Adipocyte (in vitro differentiated cells): ENCODE data around the gene ZNF175.

Experiments used
- DNase-seq: peaks from one replicate; pipeline ENCODE4 v3.0.0-alpha.2; 2015; ENCODE audit warnings: low read depth
- H3K27me3 ChIP-seq: replicated peaks from 2 replicates; pipeline ENCODE4 v1.7.0; 2013; ENCODE audit warnings: mild to moderate bottlenecking, low read length, moderate library complexity; ENCODE audit not compliant: control insufficient read depth, insufficient read depth
- H3K36me3 ChIP-seq: 2 replicates; pipeline ENCODE4 v1.7.0; 2013; ENCODE audit warnings: low read length, mild to moderate bottlenecking, moderate library complexity; ENCODE audit not compliant: control insufficient read depth, insufficient read depth, severe bottlenecking
- H3K4me1 ChIP-seq: 2 replicates; pipeline ENCODE4 v1.7.0; 2013; ENCODE audit warnings: mild to moderate bottlenecking, low read length, moderate library complexity; ENCODE audit not compliant: control insufficient read depth, insufficient read depth
- H3K4me3 ChIP-seq: 2 replicates; pipeline ENCODE4 v1.7.0; 2013; ENCODE audit warnings: mild to moderate bottlenecking, low read length, moderate library complexity
- H3K9ac ChIP-seq: 2 replicates; pipeline ENCODE4 v1.7.0; 2013; ENCODE audit warnings: mild to moderate bottlenecking, low read length, moderate library complexity
- H3K9me3 ChIP-seq: 2 replicates; pipeline ENCODE4 v1.7.0; 2013; ENCODE audit warnings: mild to moderate bottlenecking, low read length, moderate library complexity; ENCODE audit not compliant: control insufficient read depth

ZNF175 gene

GRCh38 chr19:51541458-51542357 is 29.4 kb upstream of the ZNF175 start:
- no peak overlapping the region for H3K9ac ChIP-seq
- no peaks in the 10 kb centered on the region for H3K9me3 ChIP-seq
- no peaks in the 10 kb centered on the region for H3K36me3 ChIP-seq
- no peak overlapping the region for H3K4me3 ChIP-seq
- H3K4me1 ChIP-seq = no peaks in the 10 kb centered on the region
- H3K27me3 ChIP-seq = peaks cover 11% of the 10 kb centered on the region
- no peak for DNase-seq

- Histone ChIP-seq H3K4me3 (no peak overlapping the region), H3K4me1 (no peaks in the 10 kb centered on the region), H3K9me3 (no peaks in the 10 kb centered on the region), H3K36me3 (no peaks in the 10 kb centered on the region), H3K27me3 (peaks cover 16% of the 10 kb centered on the region), H3K9ac (no peak overlapping the region)
- no peak for DNase-seq
Observed at GRCh38 chr19:51542699-51543098, 28.4 kb upstream of the ZNF175 start.

- DNase-seq = no peak
- no peaks in the 10 kb centered on the region for H3K36me3 ChIP-seq
Observed at GRCh38 chr19:51544038-51544437, 27.0 kb upstream of the ZNF175 start.

GRCh38 chr19:51546107-51546649 is 24.9 kb upstream of the ZNF175 start:
- no peaks in the 10 kb centered on the region for H3K9me3 ChIP-seq
- DNase-seq = no peak
- H3K36me3 ChIP-seq = no peaks in the 10 kb centered on the region
- H3K4me3 ChIP-seq = no peak overlapping the region
- H3K9ac ChIP-seq = no peak overlapping the region
- H3K4me1 ChIP-seq = no peaks in the 10 kb centered on the region
- peaks cover 10% of the 10 kb centered on the region for H3K27me3 ChIP-seq

More at GRCh38 chr19:51544038-51544437, 27.0 kb upstream of the ZNF175 start:
- Histone ChIP-seq H3K9me3 (no peaks in the 10 kb centered on the region), H3K9ac (no peak overlapping the region), H3K4me3 (no peak overlapping the region), H3K27me3 (peaks cover 10% of the 10 kb centered on the region), H3K4me1 (no peaks in the 10 kb centered on the region)

GRCh38 chr19:51546650-51547396 is 24.3 kb upstream of the ZNF175 start:
- H3K9ac ChIP-seq = no peak overlapping the region
- H3K4me1 ChIP-seq = no peaks in the 10 kb centered on the region
- H3K27me3 ChIP-seq = peaks cover 7% of the 10 kb centered on the region
- H3K4me3 ChIP-seq = no peak overlapping the region
- no peaks in the 10 kb centered on the region for H3K36me3 ChIP-seq
- no peaks in the 10 kb centered on the region for H3K9me3 ChIP-seq
- no peak for DNase-seq

- Histone ChIP-seq H3K9ac (no peak overlapping the region), H3K27me3 (peaks cover 7% of the 10 kb centered on the region), H3K4me1 (no peaks in the 10 kb centered on the region), H3K9me3 (no peaks in the 10 kb centered on the region), H3K36me3 (no peaks in the 10 kb centered on the region), H3K4me3 (no peak overlapping the region)
- DNase-seq = no peak
Observed at GRCh38 chr19:51547397-51548212, 23.5 kb upstream of the ZNF175 start.

- Histone ChIP-seq H3K27me3 (peaks cover 7% of the 10 kb centered on the region), H3K9ac (no peak overlapping the region), H3K36me3 (no peaks in the 10 kb centered on the region), H3K4me1 (no peaks in the 10 kb centered on the region), H3K4me3 (no peak overlapping the region), H3K9me3 (no peaks in the 10 kb centered on the region)
- DNase-seq = no peak
Observed at GRCh38 chr19:51548213-51548651, 22.9 kb upstream of the ZNF175 start.

GRCh38 chr19:51548891-51549305 is 22.2 kb upstream of the ZNF175 start:
- no peaks in the 10 kb centered on the region for H3K36me3 ChIP-seq
- H3K9ac ChIP-seq = no peak overlapping the region
- no peak overlapping the region for H3K4me3 ChIP-seq
- no peaks in the 10 kb centered on the region for H3K4me1 ChIP-seq
- H3K9me3 ChIP-seq = no peaks in the 10 kb centered on the region
- peaks cover 5% of the 10 kb centered on the region for H3K27me3 ChIP-seq
- DNase-seq = no peak

GRCh38 chr19:51549533-51550324 is 21.4 kb upstream of the ZNF175 start:
- Histone ChIP-seq H3K36me3 (no peaks in the 10 kb centered on the region), H3K27me3 (peaks cover 5% of the 10 kb centered on the region), H3K4me3 (no peak overlapping the region), H3K9me3 (peaks cover 4% of the 10 kb centered on the region), H3K4me1 (no peaks in the 10 kb centered on the region), H3K9ac (no peak overlapping the region)
- no peak for DNase-seq
